GM19240 (cell line): ENCODE results near the gene DNAJC21.

ENCODE experiments used
- DNase-seq: peaks from one replicate; pipeline ENCODE4 v3.0.0; 2011; ENCODE audit warnings: low spot score; ENCODE audit not compliant: insufficient read length

Gene DNAJC21

GRCh38 chr5:34929134-34929719, at the start of gene DNAJC21:
TSS of gene DNAJC21 (plus strand) at chr5:34929559. CDS start at chr5:34929820, 261 bp downstream.
- DNase-seq = peak; percentile 93

GRCh38 chr5:34881246-34881645, 48.1 kb upstream of the DNAJC21 start:
- no peak for DNase-seq

- no peak for DNase-seq
Observed at GRCh38 chr5:34886392-34887119, 42.8 kb upstream of the DNAJC21 start.

DNA sequence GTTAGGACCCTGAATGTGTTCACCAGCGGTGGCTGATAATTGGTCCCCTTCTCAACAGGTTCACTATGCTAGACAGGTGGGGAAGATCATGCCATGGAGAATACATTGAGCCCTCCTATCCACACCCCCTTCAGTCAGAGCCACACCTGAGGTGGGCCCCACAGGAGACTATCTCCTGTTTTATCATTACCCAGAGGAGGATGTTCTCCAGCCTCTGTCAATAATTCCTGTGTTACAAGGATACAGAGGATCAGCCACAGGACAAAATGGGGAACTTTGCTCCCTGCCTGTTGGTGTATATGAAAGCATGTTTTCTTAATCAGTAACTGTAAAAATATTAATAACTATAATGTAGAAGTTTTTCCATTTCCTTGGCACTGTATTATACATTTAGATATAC, 40.0 kb upstream of the DNAJC21 start:
- DNase-seq = no peak

DNA sequence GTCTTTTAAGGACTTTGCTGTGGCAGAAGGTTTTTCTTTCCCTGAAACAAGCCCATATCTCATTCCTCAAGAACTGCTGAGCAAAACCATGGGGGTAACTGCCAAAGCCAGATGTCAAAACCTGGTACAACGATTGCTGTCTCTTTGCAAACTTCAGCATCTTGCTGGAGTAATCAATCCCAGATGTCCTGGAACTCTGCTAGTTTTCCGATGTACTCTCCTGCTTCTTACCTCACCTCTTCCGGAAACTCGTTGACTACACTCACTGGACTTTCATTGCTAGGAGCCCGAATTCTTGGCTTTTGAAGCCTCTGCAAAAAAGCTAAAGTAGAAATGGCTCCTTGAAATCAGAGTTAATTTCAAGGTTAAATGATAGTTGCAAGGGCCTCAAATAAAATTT, 37.4 kb upstream of the DNAJC21 start:
- no peak for DNase-seq

GRCh38 chr5:34892414-34892813, 36.9 kb upstream of the DNAJC21 start:
- DNase-seq = no peak

GRCh38 chr5:34894716-34895115, 34.6 kb upstream of the DNAJC21 start:
- no peak for DNase-seq

GRCh38 chr5:34895641-34896419, 33.5 kb upstream of the DNAJC21 start:
- no peak for DNase-seq

DNA sequence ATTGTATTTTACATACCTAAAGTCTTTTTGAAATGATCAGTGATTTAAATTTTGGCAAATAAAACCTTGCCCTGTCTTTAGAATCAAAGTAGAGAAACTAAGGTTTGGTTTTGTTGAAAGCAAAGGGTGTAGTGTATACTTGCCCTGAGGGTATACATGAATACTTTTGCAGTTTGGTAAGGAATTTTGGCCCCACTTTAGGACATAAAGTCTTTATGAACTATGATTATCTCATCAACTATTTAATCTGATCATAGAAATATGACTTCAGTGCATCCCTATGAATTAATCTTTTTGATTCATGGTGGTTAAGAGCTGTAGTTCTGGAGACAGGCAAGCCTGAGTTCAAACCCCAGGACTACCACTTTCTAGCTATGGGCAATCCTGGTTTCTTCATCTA, 31.7 kb upstream of the DNAJC21 start:
- DNase-seq = no peak

DNA sequence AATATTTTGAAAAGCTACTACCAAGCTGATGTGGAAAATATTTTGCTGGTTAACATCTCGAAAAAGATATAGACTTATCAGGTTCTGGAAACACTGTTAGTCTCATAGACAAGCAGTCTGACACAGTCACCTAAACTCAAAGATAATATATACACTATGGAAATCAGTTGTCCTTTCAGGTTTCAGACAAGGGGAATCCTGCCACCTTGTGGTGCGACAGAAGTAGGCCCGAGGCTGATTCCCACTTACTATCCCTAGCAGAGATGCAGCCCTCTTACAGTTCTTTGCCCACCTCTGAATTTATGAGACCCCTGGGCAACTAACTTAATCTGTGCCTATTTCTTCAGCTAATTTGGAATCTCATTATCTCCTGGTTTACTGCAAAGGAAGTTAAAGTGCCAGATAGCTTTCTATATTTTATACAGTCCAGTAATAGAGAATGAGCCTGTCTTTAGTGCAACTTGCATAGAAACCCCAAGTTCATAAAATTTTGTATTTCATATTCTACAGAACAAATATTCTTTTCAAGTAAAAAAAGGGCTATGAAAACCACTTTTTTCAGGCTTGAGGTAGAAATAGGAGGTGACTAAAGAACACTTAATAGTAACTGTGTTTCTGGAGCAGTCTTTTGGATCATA, 31.0 kb upstream of the DNAJC21 start:
- DNase-seq = peak; percentile 43

DNA sequence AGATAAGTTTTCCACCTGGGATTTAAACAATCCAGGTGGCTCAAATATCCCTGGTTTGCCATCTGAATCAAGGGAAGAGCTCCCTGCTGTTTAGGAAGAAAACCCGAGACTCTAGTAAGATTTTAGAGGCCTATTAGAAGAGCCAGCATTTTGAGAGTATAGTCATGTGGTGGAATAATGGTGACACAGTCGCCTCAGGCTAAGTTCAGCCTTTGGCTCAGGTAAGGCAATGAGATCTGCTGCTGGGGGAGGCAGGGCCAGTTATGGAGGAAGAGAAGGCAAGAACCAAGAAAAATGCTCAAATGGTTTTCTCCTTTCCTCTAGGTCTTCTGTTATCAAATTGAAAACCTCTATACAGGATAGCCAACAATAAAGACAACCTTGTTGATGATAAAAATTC, 30.3 kb upstream of the DNAJC21 start:
- no peak for DNase-seq

- DNase-seq = no peak
Observed at GRCh38 chr5:34900652-34901051, 28.7 kb upstream of the DNAJC21 start.

DNA sequence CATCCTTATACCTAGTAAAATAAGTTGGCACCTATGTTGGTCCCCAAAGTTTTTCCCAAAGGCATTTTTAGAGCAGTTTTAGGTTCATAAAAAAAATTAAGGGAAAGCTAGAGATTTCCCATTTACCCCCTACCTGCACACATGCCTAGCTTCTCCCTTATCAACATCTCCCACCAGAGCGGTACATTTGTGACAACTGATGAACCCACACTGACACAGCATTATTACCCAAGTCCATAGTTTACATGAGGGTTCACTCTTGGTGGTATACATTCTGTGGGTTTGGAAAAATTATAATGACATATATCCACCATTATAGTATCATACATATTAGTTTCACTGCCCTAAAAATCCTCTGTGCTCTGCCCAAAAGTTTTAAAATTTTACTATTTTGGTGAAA, 26.1 kb upstream of the DNAJC21 start:
- no peak for DNase-seq

DNA sequence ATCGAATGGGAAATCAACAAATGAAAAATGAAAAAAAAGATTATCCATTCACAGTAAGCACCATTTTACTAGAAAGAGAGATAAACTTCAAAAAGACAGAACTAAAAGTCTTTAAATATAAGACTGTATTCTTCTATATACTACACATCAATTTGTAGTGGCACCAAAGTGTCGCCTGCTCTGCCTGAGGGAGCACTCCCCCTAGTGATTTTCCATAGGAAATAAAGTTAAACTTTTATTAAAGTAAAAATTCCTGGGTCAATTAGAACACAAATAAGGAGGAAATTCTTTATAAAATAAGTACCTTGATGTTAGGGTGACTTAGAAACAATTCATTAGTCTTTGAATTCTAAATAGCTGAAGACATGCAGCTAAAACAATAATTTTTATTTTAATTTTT, 23.8 kb upstream of the DNAJC21 start:
- DNase-seq = no peak

DNA sequence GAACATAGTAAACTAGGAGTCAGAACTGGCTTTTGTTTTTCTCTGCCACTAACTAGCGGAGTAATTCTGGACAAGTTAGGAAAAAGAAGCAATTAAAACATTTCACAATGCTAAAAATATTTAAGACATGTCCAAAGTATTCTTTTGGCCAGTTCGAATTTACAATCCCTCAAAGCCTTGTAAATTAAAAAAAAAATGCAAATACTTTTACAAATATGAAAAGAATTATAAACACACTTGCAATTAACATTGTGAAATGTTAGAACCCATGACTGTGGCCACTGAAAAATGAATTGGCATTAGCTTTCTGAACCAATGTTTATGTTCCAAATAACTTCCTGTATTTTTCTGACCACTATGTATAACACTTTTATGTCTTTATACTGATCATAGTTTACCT, 16.3 kb upstream of the DNAJC21 start:
- DNase-seq = no peak

GRCh38 chr5:34914671-34915138, 14.7 kb upstream of the DNAJC21 start:
- no peak for DNase-seq

- peak; percentile 67 for DNase-seq
Observed at GRCh38 chr5:34915139-34915855, 14.1 kb upstream of the DNAJC21 start, which contains the start of the genes BRIX1 and RAD1. TSS of gene BRIX1 (plus strand) at chr5:34915711. CDS start at chr5:34915739, 28 bp downstream. TSS of gene RAD1 (minus strand) at chr5:34915504. CDS start at chr5:34914892, 612 bp downstream.

GRCh38 chr5:34915856-34916192, 13.5 kb upstream of the DNAJC21 start:
- DNase-seq = no peak

DNA sequence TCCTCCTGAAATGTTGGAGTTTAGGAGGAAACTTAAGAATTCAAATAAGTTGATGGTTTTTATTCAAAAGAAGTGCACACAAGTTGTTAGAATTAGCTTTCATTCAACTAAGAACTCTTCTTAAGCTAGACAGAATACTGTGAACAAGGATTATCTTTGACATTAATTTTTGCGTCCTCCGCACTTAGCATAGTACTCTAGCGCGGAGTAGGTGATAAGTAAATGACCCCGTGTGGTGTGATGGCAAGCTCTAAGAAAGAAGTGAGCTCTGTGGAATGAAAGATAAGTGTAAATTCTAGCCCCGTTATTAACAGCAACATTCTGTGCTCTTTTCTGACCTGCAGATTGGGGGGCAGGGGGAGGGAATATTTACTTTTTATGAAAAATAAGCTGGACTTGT, 12.8 kb upstream of the DNAJC21 start:
- no peak for DNase-seq

DNA sequence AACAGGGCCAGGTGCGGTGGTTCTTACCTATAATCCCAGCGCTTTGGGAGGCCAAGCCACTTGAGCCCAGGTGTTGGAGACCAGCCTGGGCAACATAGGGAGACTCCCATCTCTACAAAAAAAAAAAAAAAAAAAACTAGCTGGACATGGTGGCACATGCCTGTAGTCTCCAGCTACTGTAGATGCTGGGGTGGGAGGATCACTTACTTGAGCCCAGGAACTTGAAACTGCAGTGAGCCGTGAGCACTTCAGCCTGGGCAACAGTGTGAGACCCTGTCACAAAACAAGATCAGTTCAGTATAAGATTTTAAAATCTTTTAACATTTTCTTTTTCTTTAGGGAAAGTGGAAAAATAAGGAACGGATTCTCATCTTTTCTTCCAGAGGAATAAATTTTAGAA, 11.3 kb upstream of the DNAJC21 start:
- no peak for DNase-seq

DNA sequence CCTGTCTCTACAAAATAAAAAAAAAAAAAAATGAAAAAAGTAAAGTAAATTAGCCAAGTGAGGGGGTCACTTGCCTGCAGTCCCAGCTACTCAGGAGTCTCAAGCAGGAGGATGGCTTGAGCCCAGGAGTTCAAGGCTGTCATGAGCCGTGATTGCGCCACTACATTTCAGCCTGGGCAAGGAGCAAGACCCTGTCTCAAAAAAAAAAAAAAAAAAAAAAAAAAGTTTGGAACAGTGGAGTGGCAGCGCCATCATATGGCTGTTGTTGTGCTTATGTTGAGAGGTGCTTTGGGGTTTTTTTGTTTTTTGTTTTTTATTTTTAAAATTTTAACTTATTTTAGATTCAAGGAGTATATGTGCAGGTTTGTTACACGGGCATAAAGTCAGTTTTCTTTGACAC, 10.3 kb upstream of the DNAJC21 start:
- DNase-seq = no peak
